Sciatic nerve (tissue), 2 donors: ENCODE results near the gene STK39. TPM values are rescaled to one million over a fixed set of nuclear protein-coding genes. Genes with fewer than 3 reads are reported as not detected.

Experiments
- ATAC-seq: fragments of 200-7000 bp; cut with Tn5 transposase; one replicate; pipeline ENCODE4 v1.9.1; 2020; ENCODE audit warnings: mild to moderate bottlenecking, moderate library complexity
- DNase-seq: peaks from one replicate; pipeline ENCODE4 v3.0.0-alpha.2; 2020; ENCODE audit warnings: low spot score
- intact Hi-C: fragments of 100-400 bp; cut with DNase I; formaldehyde crosslinking; loops from one replicate; pipeline ENCODE4 v1.14.2; 2022
- total RNA-seq: library from RNA; stranded (reverse); fragmentation: NEBNext Ultra II Directional; extraction: Animal tissue kit (Norgen Biotek cat#: 25700); gene quantifications from one replicate; pipeline ENCODE4 v1.2.1, GENCODE V29; 2021
- donor health status: DM: no; HTN: no; CAD: no.
- donor health status: DM: no; HTN: no; CAD: no.

STK39 gene
- total RNA-seq, 1 donor from 2014 or later, result 19.0 TPM

DNA sequence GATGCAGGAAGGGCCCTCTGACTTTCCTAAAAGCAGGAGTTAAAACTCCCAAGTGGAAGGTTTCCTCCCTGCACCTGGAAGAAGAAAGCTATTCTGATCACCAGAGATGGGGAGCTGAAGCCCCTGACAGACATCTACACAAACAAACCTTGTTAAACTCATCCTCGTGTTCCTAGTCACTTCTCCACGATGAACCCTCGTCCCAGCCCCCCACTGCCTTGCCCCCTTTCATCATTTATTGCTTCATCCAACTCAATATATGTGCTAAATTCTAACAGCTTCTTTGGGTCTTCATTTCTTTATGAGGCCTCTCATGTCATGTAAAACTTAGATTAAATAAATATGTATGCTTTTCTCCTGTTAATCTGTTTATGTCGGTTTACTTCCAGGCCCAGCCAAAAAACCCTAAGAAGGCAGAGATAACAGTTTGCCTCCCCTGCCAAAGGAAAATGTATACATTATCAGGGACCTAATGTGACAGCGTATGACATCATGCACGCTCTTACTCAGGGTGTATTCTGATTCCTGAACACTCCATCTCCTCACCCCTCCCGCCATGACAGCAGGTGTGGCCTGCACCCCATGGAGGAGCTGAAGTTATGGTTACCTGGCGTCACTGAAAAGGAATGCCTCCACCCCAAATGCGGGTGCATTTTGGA is 287.2 kb downstream of the STK39 start:
- ATAC-seq, result no peak
- DNase-seq, result no peak
- intact Hi-C loops, result no loop called here

DNA sequence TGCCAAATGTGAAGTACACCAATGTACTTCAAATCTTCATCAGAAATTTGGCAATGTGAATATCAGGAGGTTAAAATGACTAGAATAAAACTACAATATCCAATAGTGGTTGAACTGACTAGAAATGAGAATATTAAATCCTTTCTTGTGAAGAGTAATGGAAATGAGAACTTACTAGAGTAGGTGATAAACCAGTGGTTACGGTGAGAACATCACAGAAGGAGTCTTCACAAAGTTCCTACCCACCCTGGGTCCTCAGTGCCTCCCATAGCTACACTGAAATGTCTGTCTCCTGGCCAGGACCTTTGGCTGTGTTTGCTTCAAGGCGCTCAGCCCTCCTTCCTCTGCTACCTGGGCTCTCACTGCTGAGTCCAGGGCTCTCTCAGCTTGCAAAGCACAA is 289.7 kb downstream of the STK39 start:
- DNase-seq, result no peak
- ATAC-seq, result no peak

GRCh38 chr2:167955264-167955906 is 292.0 kb downstream of the STK39 start:
- intact Hi-C loops, result no loop called here
- ATAC-seq (peak; percentile 13), DNase-seq (no peak)

More for the DNA sequence above, 289.7 kb downstream of the STK39 start:
- intact Hi-C loops, result no loop called here

DNA sequence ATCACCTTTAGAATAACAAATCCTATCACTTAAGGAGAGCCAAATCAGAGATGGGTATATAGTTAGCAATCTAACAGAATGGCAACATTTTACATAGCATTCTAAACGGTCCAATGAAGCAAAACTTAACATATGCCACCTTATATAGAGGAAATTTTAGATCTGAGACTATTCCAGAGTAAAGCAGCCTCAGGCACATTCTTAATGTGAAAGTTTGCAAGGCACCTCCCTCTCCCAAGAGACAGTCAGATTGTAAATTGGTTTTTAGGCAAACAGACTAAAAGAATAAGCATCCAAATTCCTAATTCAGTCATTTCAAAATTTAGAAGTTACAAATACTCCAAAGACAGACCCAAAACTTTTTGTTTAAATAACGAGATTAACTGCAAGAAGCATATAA is 292.9 kb downstream of the STK39 start:
- DNase-seq, result no peak
- no peak for ATAC-seq
- intact Hi-C loops, result no loop called here

DNA sequence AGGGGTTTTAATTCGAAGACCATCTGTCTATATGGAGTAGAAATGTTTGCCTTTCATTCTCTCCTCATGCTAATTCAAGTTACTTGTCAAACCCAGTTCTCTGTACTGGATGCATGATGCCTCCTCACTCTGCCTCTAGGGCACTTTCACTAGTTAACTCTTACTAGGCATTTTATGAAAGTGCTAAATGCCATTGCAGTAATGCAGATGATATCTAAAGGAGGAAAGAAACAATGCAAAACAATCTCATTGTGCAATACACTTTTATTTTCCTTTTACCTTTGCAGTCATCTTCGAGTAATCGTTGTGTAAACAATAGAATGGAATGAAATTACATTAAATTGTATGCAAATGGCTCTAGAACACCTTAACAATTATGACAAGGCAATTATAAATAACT is 293.6 kb downstream of the STK39 start:
- no peak for DNase-seq
- intact Hi-C loops, result no loop called here

GRCh38 chr2:167950571-167950970 is 296.8 kb downstream of the STK39 start:
- intact Hi-C loops, result no loop called here
- DNase-seq, result no peak
- ATAC-seq, result no peak

More for the DNA sequence above, 293.6 kb downstream of the STK39 start:
- ATAC-seq, result no peak

- intact Hi-C loops, result no loop called here
- no peak for ATAC-seq
These were observed 301.0 kb downstream of the STK39 start for GRCh38 chr2:167946441-167946841.

DNA sequence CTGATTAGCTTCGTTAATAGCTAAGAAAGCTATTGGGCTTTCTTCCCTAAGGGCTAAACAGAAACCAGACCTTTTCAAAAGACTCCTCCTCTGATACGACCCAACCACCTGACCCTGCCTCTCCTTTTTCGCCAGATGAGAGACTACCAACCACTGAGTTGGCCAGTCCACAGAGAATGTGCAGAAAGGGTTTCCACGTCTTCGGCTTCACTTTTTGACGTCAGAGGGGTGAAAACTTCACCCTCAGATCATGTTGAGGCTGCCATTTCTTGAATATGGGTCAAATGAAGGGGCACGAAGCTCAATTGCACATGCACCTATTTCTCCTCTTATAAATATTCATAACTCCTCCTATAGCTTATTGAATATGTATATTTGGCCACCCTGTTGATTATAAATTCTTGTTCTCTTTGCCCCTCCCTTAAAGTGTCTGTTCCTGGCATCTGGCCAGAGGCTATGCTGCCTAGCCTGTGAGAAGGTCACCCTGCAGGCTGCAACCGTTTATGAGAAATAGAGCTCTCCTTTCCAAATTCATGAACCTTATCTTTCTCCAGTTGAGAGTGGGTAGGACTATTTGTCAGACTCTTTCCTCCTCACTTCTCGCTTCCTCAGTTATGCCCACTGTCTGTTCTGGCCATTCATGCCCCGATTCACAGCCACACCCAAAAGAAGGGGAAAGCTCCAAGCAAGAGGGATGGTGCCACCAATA is 301.6 kb downstream of the STK39 start:
- intact Hi-C loops, result no loop called here
- ATAC-seq (peak; percentile 70), DNase-seq (no peak)

More at GRCh38 chr2:167946441-167946841, 301.0 kb downstream of the STK39 start:
- no peak for DNase-seq

GRCh38 chr2:167944825-167945659 is 302.4 kb downstream of the STK39 start:
- intact Hi-C loops, result no loop called here
- ATAC-seq (peak; percentile 27), DNase-seq (no peak)

DNA sequence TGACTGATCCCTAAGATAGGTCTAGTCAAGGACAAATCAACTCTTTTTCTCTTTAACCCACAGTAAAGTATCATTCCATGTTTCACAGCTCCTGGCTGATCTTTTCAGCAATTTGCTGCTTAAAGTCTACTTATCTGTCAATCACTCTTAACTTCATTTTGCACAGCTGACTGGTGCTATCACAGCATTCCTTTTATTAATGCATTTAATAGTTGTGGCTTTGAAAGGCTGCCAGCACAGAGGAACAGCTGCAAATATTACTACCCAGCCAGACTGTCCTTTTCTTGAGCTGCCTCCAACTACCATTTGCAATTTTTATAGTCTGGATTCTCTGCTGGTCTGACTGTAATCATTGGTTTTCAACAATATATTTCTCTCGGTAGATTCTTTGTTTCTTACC is 303.5 kb downstream of the STK39 start:
- DNase-seq, result no peak
- ATAC-seq, result no peak
- intact Hi-C loops, result no loop called here

GRCh38 chr2:167943368-167943767 is 304.0 kb downstream of the STK39 start:
- ATAC-seq, result no peak
- intact Hi-C loops, result no loop called here
- no peak for DNase-seq

DNA sequence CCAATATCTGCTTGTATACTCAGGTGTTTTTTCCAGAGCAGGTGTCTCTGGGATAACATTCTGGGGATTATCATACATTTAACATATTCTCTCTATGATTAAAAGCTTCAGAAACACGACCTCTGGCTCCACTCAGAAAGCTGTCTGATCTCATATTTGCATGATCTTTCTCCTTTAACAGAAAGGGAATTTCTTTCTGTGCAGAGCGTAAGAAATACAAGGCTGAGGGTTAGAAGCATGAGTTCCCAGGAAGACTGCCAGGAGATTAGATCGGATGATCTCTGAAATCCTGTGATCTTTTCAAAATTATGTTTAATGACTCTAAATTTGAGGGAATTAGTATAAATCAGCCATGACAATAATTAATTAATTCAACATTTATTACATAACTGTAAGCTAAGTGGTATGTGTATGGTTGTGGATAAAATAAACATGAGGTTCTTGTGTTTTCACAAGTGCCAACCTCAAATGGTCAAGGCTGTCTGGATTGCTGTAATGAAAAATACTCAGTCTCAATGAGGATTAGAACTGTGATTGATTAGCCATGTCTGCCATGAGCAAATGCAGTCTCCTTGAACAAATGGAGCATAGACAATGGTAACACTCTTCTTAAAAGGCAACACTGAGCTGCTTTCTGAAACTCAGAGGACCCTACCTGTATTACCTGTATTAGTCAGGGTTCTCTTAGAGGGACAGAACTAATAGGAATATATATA is 304.9 kb downstream of the STK39 start:
- DNase-seq (no peak), ATAC-seq (no peak)
- intact Hi-C loops, result no loop called here

DNA sequence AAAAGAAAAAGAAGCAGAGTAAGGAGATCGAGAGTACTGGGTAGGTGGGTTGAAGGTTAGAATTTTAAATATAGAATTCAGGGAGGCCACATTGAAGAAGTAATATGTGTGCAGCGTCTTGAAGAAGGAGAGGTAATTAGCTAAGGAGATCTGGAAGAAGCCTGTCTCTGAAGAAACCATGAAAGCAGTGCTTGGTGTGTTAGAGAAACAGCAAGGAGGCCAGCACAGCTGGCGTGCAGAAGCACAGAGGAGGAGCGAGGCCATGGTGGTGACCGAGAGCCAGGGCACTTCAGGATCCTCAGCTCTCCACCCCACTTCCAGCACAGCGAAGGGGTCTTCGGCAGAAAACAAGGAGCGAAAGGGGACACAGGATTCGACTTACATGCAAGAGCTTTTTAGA is 305.8 kb downstream of the STK39 start:
- ATAC-seq (no peak), DNase-seq (no peak)
- intact Hi-C loops, result no loop called here

GRCh38 chr2:167940734-167941507 is 306.5 kb downstream of the STK39 start:
- DNase-seq (no peak), ATAC-seq (no peak)
- intact Hi-C loops, result no loop called here

DNA sequence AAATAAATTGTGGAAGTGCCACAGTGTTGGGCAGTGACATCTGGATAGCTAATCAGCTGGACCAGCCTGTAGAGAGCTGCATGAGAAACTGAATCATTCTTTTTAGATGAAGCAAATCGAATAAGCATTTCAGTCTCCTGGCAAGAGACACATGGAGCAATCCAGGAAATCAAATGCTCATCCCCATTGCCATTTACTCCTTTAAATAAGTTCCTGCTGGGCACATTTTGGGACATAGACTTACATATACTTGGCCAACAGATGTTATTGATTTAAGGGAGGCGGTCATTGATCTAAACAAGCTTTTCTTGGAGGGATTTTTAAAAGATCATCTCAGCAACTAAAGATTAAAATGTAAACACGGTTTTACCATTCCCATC is 307.1 kb downstream of the STK39 start:
- intact Hi-C loops, result no loop called here
- ATAC-seq (no peak), DNase-seq (no peak)

- DNase-seq, result no peak
- intact Hi-C loops, result no loop called here
- ATAC-seq, result no peak
These were observed 307.7 kb downstream of the STK39 start for GRCh38 chr2:167939514-167940345.

DNA sequence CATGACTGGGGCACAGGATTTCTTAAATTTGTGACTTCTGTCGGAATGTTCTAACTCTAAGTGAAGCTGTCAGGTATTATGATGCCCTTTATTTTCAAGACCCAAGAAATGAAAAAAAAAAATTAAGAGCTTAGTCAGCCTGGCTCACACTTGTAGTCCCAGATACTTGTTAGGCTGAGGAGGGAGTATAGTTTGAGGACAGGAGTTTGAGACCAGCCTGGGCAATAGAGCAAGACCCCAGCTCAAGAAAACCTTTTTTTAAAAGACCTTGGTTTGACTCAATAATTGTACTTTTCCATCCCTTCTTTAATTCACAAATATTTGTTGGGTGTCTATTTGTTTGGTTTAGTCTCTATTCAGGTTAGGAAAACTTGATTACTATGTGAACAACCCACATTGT is 310.0 kb downstream of the STK39 start:
- no peak for ATAC-seq

DNA sequence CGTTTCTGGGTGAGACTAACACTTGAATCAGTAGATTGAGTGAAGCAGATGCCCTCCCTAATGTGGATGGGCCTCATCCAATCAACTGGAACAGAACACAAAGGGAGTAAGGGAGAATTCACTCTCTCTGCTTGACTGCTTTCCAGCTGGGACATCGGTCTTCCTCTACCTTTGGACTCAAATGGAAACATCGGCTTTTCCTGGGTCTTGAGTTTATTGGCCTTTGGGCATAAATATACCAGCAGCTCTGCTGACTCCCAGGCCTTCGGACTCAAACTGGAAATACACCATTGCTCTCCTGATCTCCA is 311.6 kb downstream of the STK39 start:
- ATAC-seq, result no peak
- no peak for DNase-seq
- intact Hi-C loops, result no loop called here

More for the DNA sequence above, 310.0 kb downstream of the STK39 start:
- intact Hi-C loops, result no loop called here
- DNase-seq, result no peak
